ENCODE results near the gene TMEM235. TPM values are rescaled to one million over a fixed set of nuclear protein-coding genes. Genes with fewer than 3 reads are reported as not detected.

TMEM235 gene
- total and polyA plus RNA-seq, 9 of the 15 experiments (the other 6 are each of a cell fraction or from before 2014, with no cell fraction given), result not detected

GRCh38 chr17:78240839-78241238 lies 9.4 kb downstream of the TMEM235 start (continued):
- TF ChIP-seq, protein P1, sequence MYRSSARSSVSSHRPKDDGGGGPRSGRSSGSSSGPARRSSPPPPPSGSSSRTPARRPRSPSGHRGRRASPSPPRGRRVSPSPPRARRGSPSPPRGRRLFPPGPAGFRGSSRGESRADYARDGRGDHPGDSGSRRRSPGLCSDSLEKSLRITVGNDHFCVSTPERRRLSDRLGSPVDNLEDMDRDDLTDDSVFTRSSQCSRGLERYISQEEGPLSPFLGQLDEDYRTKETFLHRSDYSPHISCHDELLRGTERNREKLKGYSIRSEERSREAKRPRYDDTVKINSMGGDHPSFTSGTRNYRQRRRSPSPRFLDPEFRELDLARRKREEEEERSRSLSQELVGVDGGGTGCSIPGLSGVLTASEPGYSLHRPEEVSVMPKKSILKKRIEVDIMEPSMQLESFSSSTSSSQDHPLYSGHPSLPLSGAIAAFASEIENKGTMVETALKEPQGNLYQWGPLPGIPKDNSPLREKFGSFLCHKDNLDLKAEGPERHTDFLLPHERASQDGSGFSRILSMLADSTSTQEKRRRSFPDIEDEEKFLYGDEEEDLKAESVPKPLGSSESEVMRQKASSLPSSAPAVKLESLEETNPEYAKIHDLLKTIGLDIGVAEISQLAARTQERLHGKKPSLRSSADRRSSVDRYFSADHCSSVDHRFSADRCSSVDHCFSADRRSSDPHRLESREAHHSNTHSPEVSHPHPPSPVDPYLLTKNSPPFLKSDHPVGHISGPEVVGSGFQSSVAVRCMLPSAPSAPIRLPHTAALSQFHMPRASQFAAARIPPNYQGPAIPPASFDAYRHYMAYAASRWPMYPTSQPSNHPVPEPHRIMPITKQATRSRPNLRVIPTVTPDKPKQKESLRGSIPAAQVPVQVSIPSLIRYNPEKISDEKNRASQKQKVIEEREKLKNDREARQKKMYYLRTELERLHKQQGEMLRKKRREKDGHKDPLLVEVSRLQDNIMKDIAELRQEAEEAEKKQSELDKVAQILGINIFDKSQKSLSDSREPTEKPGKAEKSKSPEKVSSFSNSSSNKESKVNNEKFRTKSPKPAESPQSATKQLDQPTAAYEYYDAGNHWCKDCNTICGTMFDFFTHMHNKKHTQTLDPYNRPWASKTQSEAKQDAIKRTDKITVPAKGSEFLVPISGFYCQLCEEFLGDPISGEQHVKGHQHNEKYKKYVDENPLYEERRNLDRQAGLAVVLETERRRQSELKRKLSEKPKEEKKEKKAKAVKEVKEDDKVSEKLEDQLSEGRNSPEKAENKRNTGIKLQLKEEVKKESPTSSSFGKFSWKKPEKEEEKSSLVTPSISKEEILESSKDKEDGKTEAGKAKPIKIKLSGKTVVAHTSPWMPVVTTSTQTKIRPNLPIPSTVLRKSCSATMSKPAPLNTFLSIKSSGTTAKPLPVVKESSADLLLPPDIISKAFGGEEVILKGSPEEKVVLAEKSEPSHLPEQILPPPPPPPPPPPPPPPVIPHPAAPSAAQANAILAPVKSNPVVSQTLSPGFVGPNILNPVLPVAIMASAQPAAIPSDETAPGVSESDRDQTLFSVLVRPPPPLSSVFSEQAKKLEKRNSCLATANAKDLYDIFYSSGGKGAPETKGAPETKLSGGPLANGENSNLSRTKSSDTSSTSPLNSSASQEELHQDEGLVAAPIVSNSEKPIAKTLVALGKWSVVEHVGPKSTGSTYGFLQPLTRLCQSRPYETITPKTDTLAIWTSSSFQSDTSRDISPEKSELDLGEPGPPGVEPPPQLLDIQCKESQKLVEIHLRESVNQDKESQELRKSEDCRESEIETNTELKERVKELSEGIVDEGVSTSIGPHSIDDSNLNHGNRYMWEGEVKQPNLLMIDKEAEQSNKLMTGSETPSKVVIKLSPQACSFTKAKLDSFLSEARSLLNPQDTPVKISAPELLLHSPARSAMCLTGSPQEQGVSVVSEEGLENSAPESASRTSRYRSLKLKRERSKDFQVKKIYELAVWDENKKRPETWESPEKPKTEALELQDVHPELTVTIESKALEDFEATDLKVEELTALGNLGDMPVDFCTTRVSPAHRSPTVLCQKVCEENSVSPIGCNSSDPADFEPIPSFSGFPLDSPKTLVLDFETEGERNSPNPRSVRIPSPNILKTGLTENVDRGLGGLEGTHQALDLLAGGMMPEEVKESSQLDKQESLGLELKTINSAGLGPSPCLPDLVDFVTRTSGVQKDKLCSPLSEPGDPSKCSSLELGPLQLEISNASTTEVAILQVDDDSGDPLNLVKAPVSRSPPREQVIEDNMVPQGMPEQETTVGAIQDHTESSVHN (IDR thresholded peaks at IDR 0.05; ENCODE audit: borderline replicate concordance in 1 of 2, low read depth in 1 of 2), result no peak
- TF ChIP-seq ZNF175 (CRISPR knock-in tag; IDR thresholded peaks at IDR 0.05; ENCODE audit: low read depth) (no peak), NFE2 (IDR thresholded peaks at IDR 0.05; ENCODE audit: low read depth) (no peak), MGA (IDR thresholded peaks at IDR 0.05) (no peak), NFATC3 (IDR thresholded peaks at IDR 0.05) (no peak), LARP7 (IDR thresholded peaks at IDR 0.05) (no peak), NFIX (CRISPR knock-in tag; IDR thresholded peaks at IDR 0.05; ENCODE audit: low read depth) (no peak), HNRNPH1 (optimal IDR thresholded peaks at IDR 0.05; ENCODE audit: low read depth, low read length) (no peak), TEAD2 (tag; IDR thresholded peaks at IDR 0.05) (no peak)
